ENCODE results near the gene NMRAL1.

Gene NMRAL1

DNA sequence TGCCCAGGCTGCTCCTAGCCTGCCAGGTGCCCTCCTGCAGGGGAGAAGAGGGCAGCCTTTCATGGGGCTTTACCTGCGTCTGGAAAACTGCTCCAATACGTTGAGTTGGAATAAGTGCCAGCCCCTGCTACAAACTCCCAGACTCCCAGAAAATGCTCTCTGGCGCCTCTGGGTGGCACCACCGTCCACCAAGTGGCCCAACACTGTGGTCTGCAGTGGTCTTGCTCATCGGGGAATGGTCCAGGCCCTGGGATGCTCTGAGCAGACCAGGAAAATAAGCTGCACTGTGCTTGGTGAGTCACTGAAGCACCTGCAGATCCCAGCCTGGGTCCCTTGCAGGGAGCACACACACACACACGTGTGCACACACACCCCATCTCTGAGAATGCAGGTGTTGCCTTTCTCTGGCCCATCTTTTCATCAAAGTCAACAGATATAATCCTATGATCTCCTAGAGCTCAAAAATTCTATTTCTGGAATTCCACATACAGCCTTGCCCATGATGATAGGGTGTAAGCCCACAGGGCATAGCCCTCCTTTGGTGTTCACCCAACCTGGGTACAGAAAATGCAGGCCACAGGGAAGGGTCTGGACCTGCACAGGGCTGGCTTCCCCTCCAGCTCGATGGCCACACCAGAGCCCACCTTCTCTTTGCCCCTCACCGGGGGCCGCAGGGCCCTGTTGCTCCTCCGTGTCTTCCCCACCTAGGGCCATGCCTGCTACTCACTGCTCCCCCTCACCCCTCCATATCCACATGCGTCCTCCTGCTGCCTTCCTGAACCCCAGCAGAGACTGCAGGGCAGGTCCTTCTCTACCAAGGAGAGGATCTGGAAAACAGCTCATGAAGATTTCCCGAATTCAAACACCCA lies 43.6 kb upstream of the NMRAL1 start:
- no peak overlapping the region for H3K4me3 ChIP-seq (ENCODE audit: low read depth, low read length)
- peak; percentile 52 for DNase-seq (ENCODE audit: low read depth)
- TF ChIP-seq, protein P1, sequence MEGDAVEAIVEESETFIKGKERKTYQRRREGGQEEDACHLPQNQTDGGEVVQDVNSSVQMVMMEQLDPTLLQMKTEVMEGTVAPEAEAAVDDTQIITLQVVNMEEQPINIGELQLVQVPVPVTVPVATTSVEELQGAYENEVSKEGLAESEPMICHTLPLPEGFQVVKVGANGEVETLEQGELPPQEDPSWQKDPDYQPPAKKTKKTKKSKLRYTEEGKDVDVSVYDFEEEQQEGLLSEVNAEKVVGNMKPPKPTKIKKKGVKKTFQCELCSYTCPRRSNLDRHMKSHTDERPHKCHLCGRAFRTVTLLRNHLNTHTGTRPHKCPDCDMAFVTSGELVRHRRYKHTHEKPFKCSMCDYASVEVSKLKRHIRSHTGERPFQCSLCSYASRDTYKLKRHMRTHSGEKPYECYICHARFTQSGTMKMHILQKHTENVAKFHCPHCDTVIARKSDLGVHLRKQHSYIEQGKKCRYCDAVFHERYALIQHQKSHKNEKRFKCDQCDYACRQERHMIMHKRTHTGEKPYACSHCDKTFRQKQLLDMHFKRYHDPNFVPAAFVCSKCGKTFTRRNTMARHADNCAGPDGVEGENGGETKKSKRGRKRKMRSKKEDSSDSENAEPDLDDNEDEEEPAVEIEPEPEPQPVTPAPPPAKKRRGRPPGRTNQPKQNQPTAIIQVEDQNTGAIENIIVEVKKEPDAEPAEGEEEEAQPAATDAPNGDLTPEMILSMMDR (IDR thresholded peaks at IDR 0.05; ENCODE audit: low read depth, low read length), result peak; percentile 57
- TF ChIP-seq, protein P2, sequence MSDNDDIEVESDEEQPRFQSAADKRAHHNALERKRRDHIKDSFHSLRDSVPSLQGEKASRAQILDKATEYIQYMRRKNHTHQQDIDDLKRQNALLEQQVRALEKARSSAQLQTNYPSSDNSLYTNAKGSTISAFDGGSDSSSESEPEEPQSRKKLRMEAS (IDR thresholded peaks at IDR 0.05; ENCODE audit: low read depth, low read length), result no peak
- TF ChIP-seq POLR2A (IDR thresholded peaks at IDR 0.05; ENCODE audit: extremely low read depth, insufficient read length), result no peak

DNA sequence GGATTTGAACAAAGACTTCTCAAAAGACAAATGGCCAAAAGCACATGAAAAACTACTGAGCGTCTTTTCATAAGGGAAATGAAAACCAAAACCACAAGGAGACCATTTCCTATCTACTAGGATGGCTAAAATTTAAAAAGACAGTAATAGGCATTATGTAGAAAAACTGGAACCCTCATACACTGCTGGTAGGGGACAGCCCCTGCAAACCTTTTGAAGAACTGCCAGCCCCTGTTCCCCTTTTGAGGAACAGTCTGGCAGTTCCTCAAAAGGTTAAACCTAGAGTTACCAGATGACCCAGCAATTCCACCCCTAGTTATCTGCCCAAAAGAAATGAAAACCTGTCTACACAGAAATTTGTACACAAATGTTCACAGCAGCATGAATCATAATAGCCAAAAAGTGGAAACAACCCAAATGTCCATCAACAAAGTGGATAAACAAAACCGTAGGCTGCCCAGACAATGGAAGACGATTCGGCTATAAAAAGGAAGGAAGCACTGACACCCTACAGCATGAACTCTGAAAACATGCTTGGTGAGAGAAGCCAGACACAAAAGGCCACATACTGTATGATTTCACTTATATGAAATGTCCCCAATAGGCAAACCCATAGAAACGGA lies 41.3 kb upstream of the NMRAL1 start:
- H3K4me3 ChIP-seq (ENCODE audit: low read depth, low read length), result peak overlapping the region; percentile 21
- peak; percentile 85 for DNase-seq (ENCODE audit: low read depth)
- TF ChIP-seq MYC (IDR thresholded peaks at IDR 0.05; ENCODE audit: low read depth, low read length) (no peak), POLR2A (IDR thresholded peaks at IDR 0.05; ENCODE audit: extremely low read depth, insufficient read length) (no peak)
- TF ChIP-seq, protein P2 (IDR thresholded peaks at IDR 0.05; ENCODE audit: low read depth, low read length), result no peak
- TF ChIP-seq, protein P1 (IDR thresholded peaks at IDR 0.05; ENCODE audit: low read depth, low read length), result no peak

DNA sequence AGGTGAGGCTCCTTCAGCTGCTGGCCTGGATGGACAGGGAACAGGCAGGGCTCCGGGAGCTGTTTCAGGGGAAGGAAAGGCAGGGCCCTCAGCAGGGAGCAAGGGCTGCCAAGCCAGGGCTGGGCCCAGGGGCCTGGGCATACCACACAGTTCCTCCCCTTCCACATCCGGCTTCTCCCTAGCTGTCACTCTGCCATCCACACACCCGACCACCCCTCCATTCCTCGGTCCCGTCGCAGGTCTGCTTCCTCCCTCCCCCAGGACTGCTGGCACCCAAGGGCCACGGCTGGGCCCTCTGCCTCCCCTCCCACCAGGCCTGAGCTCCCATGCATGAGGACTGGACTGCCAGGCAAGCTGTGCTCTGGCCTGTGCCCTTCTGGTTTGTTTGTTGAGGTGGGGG lies 40.2 kb upstream of the NMRAL1 start:
- H3K4me3 ChIP-seq (ENCODE audit: low read depth, low read length), result no peak overlapping the region
- DNase-seq (ENCODE audit: low read depth), result no peak
- TF ChIP-seq, protein P1 (IDR thresholded peaks at IDR 0.05; ENCODE audit: low read depth, low read length), result no peak
- TF ChIP-seq, protein P2 (IDR thresholded peaks at IDR 0.05; ENCODE audit: low read depth, low read length), result no peak
- no peak for TF ChIP-seq MYC (IDR thresholded peaks at IDR 0.05; ENCODE audit: low read depth, low read length)
- TF ChIP-seq POLR2A (IDR thresholded peaks at IDR 0.05; ENCODE audit: extremely low read depth, insufficient read length), result no peak

DNA sequence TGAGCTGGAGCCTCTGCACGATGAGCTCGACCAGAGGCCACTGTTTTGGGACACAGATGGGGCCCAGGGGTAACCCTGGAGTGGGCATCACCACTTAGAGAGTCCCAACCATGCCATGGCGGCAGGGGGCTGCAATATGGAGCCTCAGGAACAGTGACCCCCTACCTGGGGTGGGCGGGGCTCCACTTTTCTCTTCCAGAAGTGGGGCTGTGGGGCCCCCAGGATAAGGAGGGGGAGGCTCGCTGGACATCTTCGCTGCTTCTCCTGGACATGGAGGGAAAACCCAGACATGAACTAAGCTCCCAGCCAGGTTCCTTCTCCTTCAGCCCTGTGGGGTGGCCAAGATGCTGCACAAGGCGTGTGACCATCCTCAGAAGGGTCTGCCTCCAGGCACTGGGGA lies 39.5 kb upstream of the NMRAL1 start:
- no peak overlapping the region for H3K4me3 ChIP-seq (ENCODE audit: low read depth, low read length)
- TF ChIP-seq MYC (IDR thresholded peaks at IDR 0.05; ENCODE audit: low read depth, low read length), result no peak
- TF ChIP-seq, protein P1 (IDR thresholded peaks at IDR 0.05; ENCODE audit: low read depth, low read length), result no peak
- no peak for TF ChIP-seq POLR2A (IDR thresholded peaks at IDR 0.05; ENCODE audit: extremely low read depth, insufficient read length)
- TF ChIP-seq, protein P2 (IDR thresholded peaks at IDR 0.05; ENCODE audit: low read depth, low read length), result no peak
- DNase-seq (ENCODE audit: low read depth), result no peak

DNA sequence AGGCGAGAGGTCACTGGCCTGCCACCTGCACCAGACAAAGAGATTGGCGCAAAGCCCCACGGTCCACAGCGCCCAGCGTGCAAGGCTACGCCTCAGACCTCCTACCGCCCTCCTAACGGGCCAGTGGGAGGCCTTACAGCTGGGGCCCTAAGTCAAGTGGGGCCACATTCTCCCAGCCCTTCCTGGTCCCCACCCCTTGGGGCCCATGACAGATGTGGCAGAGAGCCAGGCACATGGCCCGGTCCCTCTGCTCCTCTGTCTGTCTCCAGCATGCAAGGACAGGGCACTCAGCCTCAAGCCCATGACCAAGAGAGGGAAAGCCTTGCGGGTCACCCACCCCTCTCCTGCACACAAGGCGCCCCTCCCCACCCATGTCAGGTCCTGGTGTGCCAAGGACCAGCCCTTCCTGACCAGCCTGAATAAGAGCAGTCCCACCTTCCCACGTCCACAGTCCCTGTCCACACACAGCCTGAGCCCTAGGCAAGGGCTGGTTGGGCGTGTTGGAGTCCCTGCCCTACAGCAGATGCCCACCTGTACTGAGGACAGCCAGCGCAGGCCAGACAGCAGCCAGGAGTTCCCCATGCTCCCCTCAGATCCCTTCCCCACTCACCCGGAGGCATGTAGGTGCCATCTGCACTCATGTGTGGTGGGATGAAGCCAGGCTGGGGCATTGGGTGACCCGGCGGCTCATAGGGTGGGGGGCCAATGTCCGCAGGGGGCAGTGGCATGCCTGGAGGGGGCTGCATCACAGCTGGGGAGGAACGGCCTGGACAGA lies 38.8 kb upstream of the NMRAL1 start:
- H3K4me3 ChIP-seq (ENCODE audit: low read depth, low read length), result no peak overlapping the region
- TF ChIP-seq, protein P2 (IDR thresholded peaks at IDR 0.05; ENCODE audit: low read depth, low read length), result no peak
- no peak for TF ChIP-seq POLR2A (IDR thresholded peaks at IDR 0.05; ENCODE audit: extremely low read depth, insufficient read length)
- TF ChIP-seq MYC (IDR thresholded peaks at IDR 0.05; ENCODE audit: low read depth, low read length), result no peak
- TF ChIP-seq, protein P1 (IDR thresholded peaks at IDR 0.05; ENCODE audit: low read depth, low read length), result no peak
- DNase-seq (ENCODE audit: low read depth), result no peak
